Stimulated activated CD8-positive, alpha-beta memory T cell treated with anti-CD3 and anti-CD28 coated beads, Interleukin-12 subunit alpha, Interleukin-12 subunit beta, amount 100 ng/mL, for 24 hours (primary cell): Measurements from ENCODE around the gene PCLO.
"Not testable (repeated sequence)": the region's sequence is repeated elsewhere in the genome, so short reads cannot be mapped to it uniquely, and the experiment has no call there.

Experiments used
- DNase-seq: peaks from one replicate; pipeline ENCODE4 v3.0.0-alpha.2; 2020; ENCODE audit errors: extremely low read depth

PCLO gene

GRCh38 chr7:83040484-83040883 lies 122.2 kb downstream of the PCLO start:
- no peak for DNase-seq

GRCh38 chr7:83038787-83039186 lies 123.9 kb downstream of the PCLO start:
- no peak for DNase-seq

- no peak for DNase-seq
Observed at GRCh38 chr7:83036721-83037380, 125.8 kb downstream of the PCLO start.

- no peak for DNase-seq
Observed at GRCh38 chr7:83036130-83036529, 126.6 kb downstream of the PCLO start.

GRCh38 chr7:83032195-83032594 lies 130.5 kb downstream of the PCLO start:
- DNase-seq: no peak

GRCh38 chr7:83023817-83024665 lies 138.6 kb downstream of the PCLO start:
- DNase-seq: not testable (repeated sequence)

GRCh38 chr7:83021032-83021431 lies 141.7 kb downstream of the PCLO start:
- DNase-seq: no peak

- no peak for DNase-seq
Observed at GRCh38 chr7:83020161-83020560, 142.5 kb downstream of the PCLO start.

- no peak for DNase-seq
Observed at GRCh38 chr7:83015916-83016315, 146.8 kb downstream of the PCLO start.

GRCh38 chr7:83014546-83014945 lies 148.1 kb downstream of the PCLO start:
- DNase-seq: no peak

- no peak for DNase-seq
Observed at GRCh38 chr7:83011954-83012353, 150.7 kb downstream of the PCLO start.

GRCh38 chr7:83005410-83005809 lies 157.3 kb downstream of the PCLO start:
- DNase-seq: no peak

- no peak for DNase-seq
Observed at GRCh38 chr7:83001362-83002040, 161.2 kb downstream of the PCLO start.

GRCh38 chr7:82998436-82998835 lies 164.2 kb downstream of the PCLO start:
- DNase-seq: no peak

- DNase-seq: no peak
Observed at GRCh38 chr7:82985144-82985802, 177.4 kb downstream of the PCLO start.

- DNase-seq: no peak
Observed at GRCh38 chr7:82980130-82980788, 182.4 kb downstream of the PCLO start.

GRCh38 chr7:82975811-82976468 lies 186.7 kb downstream of the PCLO start:
- no peak for DNase-seq

- no peak for DNase-seq
Observed at GRCh38 chr7:82972135-82972534, 190.5 kb downstream of the PCLO start.

GRCh38 chr7:82965088-82966036 lies 197.3 kb downstream of the PCLO start:
- DNase-seq: no peak
